NCI-H510A (cell line): ENCODE measurements around the gene HESX1.
A peak's percentile ranks its signal among the peaks of the same experiment; 100 is the strongest.

Experiments used
- DNase-seq: peaks from one replicate; lab custom pipeline; 2025; lab: John Stamatoyannopoulos, UW

Gene HESX1

DNA sequence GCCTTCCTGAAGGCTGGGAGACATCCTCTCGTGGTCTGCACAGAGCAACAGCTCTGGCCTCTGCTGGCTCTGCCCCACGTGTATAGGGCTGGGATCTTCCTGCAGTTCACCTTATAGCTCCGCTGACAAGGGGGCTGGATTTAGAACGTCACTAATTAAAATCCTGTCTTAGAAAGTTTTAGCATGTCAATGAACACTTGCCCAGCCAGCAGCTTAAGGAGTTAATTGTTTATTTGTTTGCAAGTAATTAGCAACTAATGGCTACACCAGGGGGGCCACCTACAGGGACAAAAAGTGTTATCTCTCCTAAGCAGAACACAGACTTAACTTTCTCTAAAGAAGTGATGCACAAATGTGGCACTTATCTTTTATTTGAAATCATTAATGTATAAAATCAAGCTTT lies at the start of gene HESX1:
Gene HESX1 (minus strand): TSS at position 84 of the 403 bp plus-strand sequence. CDS start 60 bp downstream, at position 24.
- no peak for DNase-seq

DNA sequence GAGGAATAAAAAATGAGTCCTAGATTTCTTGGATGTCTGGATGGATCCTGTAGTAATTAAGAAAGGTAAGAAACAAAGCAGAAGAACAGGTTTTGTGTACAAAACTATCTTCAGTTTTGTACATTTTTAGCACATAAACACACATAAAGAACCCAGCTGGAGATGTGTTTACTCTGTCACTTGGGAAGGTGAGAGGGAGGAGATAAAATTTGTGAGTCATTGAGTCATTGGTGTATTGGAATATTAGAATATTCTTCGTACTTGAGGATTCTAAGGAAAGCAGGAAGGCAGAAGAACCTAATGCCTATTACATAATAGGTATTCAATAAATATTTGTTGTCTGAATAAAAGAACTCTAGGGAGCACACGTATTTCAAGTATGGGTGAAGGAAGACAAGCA lies 45.2 kb upstream of the HESX1 start:
- DNase-seq, result no peak

GRCh38 chr3:57234613-57235575 lies 35.1 kb upstream of the HESX1 start:
- no peak for DNase-seq

DNA sequence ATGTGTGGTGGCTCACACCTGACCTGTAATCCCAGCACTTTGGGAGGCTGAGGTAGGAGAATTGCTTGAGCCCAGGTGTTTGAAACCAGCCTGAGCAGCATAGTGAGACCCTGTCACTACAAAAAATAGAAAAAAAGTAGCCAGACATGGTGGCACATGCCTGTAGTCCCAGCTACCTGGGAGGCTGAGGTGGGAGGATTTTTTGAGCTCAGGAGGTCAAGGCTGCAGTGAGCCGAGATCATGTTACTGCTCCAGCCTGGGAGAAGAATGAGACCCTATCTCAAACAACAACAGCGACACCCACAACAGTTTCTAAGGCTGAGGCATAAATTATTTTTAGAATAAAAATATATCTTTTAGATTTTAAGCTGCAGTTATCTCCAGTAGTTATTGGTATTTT lies 34.0 kb upstream of the HESX1 start:
- no peak for DNase-seq

GRCh38 chr3:57230006-57230405 lies 30.2 kb upstream of the HESX1 start:
- no peak for DNase-seq

- peak; percentile 6 for DNase-seq
Measured at GRCh38 chr3:57227930-57228751, 28.4 kb upstream of the HESX1 start.

- peak; percentile 73 for DNase-seq
Measured at GRCh38 chr3:57227204-57227929, 27.6 kb upstream of the HESX1 start, which contains the start of gene APPL1. Gene APPL1 (plus strand): TSS chr3:57227729. CDS start chr3:57227884, 155 bp downstream.

- no peak for DNase-seq
Measured at GRCh38 chr3:57226176-57226575, 26.4 kb upstream of the HESX1 start.

- no peak for DNase-seq
Measured at GRCh38 chr3:57224856-57225255, 25.1 kb upstream of the HESX1 start.

GRCh38 chr3:57221883-57222282 lies 22.1 kb upstream of the HESX1 start:
- DNase-seq, result no peak

DNA sequence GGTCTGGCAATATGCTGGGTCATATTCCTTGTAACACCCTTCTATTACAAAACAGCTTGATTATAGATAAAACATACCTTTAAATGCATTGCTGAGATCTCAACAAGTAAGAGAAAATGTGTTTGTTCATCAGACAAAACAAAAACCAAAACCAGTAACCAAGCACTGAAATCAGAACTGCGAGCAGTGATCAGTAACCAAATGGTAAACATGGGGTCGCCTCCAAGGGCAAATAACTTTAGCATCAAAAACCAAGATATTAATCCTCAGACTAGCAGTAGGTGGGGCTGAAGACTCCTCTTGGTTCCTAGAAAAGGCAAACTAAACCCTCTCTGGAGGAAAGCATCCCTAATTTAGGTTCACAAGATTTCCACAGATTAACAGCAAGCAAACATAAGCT lies 6.6 kb upstream of the HESX1 start:
- DNase-seq, result no peak

- DNase-seq, result no peak
Measured at GRCh38 chr3:57194641-57195040, 5.1 kb downstream of the HESX1 start.

DNA sequence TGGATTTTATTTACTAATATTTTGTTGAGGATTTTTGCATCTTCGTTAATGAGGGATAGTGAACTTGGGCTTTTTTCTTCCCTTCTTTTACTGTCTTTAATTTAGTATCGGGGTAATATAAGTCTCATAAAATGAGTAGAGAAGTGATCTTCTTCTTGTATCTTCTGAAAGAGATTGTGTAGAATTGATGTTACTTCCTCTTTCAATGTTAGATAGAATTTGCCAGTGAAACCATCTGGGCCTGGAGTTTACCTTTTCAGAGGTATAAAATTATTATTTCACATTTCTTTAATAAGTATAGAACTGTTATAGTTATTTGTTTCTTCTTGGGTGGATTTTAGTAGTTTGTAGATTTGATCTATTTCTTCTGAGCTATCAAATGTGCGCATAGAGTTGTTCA lies 7.8 kb downstream of the HESX1 start:
- DNase-seq, result no peak

GRCh38 chr3:57184526-57184925 lies 15.3 kb downstream of the HESX1 start:
- DNase-seq, result no peak

GRCh38 chr3:57179580-57180410 lies 20.0 kb downstream of the HESX1 start:
- no peak for DNase-seq

DNA sequence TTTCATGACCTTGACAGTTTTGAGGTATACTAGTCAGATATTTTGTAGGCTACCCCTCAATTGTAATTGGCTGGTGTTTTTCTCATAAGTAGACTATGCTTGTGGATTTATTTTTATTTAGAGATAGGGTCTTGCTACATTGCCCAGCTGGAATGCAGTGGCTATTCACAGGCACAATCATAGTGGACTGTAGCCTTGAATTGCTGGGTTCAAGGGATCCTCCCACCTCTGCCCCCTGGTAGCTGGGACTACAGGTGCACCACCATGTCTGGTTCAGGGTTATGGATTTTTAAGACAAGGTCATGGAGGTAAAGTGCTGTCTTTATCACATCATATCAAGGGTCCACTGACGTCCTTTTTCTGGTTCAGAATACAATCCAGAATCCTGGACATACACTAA lies 23.7 kb downstream of the HESX1 start:
- no peak for DNase-seq

- no peak for DNase-seq
Measured at GRCh38 chr3:57173687-57174086, 26.1 kb downstream of the HESX1 start.

DNA sequence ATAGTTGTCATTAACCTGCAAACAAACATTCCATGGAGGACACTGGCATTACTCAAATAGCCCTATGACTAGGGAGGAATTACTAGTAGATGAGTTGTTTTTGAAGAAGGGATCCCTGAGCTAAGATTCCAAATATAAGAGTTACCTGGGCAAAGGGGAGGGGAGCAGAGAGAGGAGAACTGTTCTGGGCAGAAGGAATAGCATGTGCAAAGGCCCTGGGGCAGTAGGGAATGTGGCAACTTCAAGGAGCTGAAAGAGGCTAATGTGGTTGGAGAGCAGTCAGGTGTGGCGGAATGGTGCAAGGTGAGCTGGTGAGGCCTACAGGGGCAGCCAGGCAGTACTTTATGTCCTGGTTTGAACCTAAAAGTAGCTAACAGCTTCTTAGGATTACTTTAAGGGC lies 28.8 kb downstream of the HESX1 start:
- no peak for DNase-seq

DNA sequence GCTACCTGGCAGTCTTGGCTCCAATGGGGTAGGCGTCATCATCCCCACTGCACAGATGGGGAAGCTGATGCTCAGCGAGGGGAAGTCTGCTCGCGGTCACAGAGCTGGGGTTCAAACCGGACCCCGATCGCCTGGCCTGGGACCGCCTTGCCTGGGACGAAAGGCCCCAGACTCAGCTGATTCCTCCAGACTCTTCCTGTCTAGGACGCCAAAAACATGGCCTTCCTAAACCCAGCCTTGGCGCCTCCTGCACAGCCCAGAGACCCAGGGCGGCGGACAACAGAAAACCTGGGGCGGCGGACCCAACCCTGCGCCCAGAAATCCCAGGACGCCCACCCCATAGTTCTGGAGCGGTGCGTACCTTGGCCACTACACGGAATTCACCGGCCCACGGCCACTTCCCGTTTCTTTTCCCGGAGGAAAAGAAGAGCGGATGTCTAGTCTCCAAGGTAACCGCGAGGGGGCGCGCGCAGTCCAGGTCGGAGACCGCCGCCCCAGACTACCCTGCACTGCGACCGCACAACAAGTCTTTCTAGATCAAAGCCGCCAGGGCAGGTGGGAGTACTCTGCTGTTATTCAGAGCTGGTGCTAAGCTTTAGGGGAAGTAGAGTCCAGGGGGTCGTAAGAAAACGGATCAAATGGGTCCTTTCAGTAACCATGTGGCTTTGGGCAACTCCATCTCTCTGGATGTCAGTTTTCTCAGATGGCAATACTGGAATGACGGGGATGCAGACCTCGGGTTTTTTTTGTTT lies 29.7 kb downstream of the HESX1 start:
- peak; percentile 18 for DNase-seq

- no peak for DNase-seq
Measured at GRCh38 chr3:57169108-57169507, 30.7 kb downstream of the HESX1 start.
